BLaER1 (cell line): ENCODE data around the gene USP40.

Experiments
- H3K27ac ChIP-seq: shearing (Covaris generic); formaldehyde crosslinking; 2 replicates; pipeline ENCODE4 v1.8.1; 2022
- H3K27me3 ChIP-seq: shearing (Covaris generic); formaldehyde crosslinking; 2 replicates; pipeline ENCODE4 v1.8.1; 2022
- H3K36me3 ChIP-seq: shearing (Covaris generic); formaldehyde crosslinking; 2 replicates; pipeline ENCODE4 v1.8.1; 2022
- H3K4me1 ChIP-seq: shearing (Covaris generic); formaldehyde crosslinking; 2 replicates; pipeline ENCODE4 v1.8.1; 2022
- H3K4me2 ChIP-seq: shearing (Covaris generic); formaldehyde crosslinking; 2 replicates; pipeline ENCODE4 v1.8.1; 2022
- H3K4me3 ChIP-seq: shearing (Covaris generic); formaldehyde crosslinking; 2 replicates; pipeline ENCODE4 v1.8.1; 2022
- H3K9ac ChIP-seq: shearing (Covaris generic); formaldehyde crosslinking; 2 replicates; pipeline ENCODE4 v1.8.1; 2022
- H3K9me3 ChIP-seq: shearing (Covaris generic); formaldehyde crosslinking; 2 replicates; pipeline ENCODE4 v1.8.1; 2022
- H4K20me1 ChIP-seq: shearing (Covaris generic); formaldehyde crosslinking; 2 replicates; pipeline ENCODE4 v1.8.1; 2022
- Cebpa-rat ChIP-seq: shearing (Covaris generic); IDR thresholded peaks from 2 replicates; pipeline ENCODE4 v1.8.1; 2022

USP40 gene

DNA sequence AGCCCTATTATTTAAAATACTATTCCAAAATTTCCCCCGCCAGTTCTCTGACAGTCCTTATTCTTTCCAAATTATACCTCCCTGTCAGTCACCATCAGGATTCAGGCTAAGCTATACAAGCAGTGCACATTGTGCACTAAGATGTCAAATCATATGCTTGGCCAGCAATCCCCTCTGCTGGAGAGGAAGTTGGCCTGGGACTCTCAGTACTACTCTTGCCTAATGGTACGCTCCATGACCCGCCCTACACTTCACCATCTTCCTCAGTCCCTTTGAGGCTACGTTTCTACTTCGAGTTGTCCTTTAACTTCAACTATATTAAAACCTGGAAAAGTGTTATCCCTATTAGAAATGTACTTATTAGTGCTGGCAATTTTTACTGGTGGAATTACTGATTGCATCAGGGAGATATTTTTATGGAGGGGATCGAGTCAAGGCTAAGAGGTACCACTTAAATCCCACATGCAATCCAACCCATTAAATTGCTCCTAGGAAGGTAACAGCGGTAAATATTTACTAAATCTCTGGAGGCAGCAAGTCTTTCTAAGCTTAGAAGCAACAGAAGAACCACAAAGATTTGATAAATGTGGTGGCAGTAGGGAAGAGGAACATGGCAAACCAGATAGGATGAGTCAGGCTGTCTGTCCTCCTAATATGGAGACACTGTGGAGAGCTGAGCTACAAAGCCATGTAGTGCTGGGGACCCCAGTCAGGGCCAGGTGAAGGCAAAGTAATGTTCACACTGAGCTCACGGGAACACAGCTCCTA lies 2.7 kb downstream of the USP40 start:
- no peak for TF ChIP-seq Cebpa-rat
- Histone ChIP-seq H3K27ac (no peak overlapping the region), H4K20me1 (no peaks in the 10 kb centered on the region), H3K9ac (no peak overlapping the region), H3K4me3 (no peak overlapping the region), H3K9me3 (no peaks in the 10 kb centered on the region), H3K4me2 (no peak overlapping the region), H3K4me1 (peaks cover 8% of the 10 kb centered on the region), H3K36me3 (peaks cover 5% of the 10 kb centered on the region), H3K27me3 (no peaks in the 10 kb centered on the region)

DNA sequence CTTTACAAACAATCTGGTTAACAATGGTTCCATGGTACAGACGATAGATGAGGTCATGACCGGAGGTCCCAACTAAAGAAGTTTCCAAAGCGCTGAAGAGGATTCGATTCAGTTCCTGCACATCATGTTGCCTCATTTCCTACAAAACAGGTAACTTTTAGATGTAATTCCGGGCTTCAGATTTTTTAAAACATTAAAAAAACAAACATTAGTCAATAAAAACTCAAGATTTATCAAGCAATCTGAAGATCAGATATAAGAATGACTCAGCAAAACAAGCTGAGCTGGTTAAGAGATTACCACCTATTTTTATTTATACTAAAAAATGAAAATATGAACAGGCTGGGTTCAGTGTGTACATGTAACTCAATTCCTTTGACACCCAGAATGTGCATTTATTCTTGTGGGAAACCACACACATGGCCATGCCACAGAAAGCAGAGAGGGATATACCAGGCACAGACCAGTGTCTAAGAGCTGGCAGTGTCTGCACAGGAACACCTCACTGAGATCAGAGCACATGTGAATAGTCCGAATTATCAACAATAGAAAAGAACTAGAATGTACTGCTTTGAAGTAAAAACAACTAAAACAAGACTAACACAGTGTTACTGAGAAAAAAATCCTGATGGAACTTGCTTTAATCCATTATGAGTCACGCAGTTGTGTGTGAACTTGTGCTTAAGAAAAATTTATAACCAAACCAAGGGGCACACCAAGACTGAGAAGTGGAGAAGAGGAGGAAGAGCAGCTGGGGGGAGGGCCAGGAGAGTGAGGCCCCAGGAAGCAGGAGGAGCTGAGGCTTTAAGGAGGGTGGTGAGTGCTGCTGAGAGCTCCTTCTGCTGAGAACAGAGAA lies 9.5 kb downstream of the USP40 start:
- TF ChIP-seq Cebpa-rat: no peak
- no peaks in the 10 kb centered on the region for H3K9me3 ChIP-seq
- peaks cover 7% of the 10 kb centered on the region for H3K4me1 ChIP-seq
- H3K36me3 ChIP-seq: peaks cover 12% of the 10 kb centered on the region
- no peaks in the 10 kb centered on the region for H3K27me3 ChIP-seq
- no peak overlapping the region for H3K27ac ChIP-seq
- H4K20me1 ChIP-seq: no peaks in the 10 kb centered on the region
- H3K4me2 ChIP-seq: peak overlapping the region; percentile 24; the same call in 1 of the 2 replicates
- H3K9ac ChIP-seq: no peak overlapping the region; the same call in 1 of the 2 replicates
- H3K4me3 ChIP-seq: no peak overlapping the region

DNA sequence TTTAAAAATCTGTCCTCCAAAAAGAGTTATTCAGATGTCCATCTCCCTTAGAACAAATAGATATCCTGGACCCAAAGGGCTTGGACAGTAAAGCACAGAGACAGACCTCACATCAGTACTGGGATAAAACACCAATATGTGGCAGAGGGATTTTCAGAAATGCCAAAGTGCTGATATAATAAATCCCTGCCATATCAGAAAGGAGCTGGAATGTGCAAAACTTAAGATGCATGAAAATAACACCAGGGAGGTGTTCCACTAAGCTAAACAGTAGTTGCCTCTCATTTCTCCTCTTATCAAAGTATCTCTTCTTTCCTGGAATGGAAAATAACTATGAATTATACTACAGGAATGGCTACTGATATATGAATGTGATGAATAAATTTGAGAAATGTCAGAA lies 13.2 kb downstream of the USP40 start:
- TF ChIP-seq Cebpa-rat: no peak
- no peaks in the 10 kb centered on the region for H3K27me3 ChIP-seq
- no peaks in the 10 kb centered on the region for H3K9me3 ChIP-seq
- no peak overlapping the region for H3K27ac ChIP-seq
- peaks cover 7% of the 10 kb centered on the region for H3K4me1 ChIP-seq
- H3K4me3 ChIP-seq: no peak overlapping the region
- peaks cover 5% of the 10 kb centered on the region for H3K36me3 ChIP-seq
- no peak overlapping the region for H3K9ac ChIP-seq
- H4K20me1 ChIP-seq: no peaks in the 10 kb centered on the region
- H3K4me2 ChIP-seq: no peak overlapping the region

DNA sequence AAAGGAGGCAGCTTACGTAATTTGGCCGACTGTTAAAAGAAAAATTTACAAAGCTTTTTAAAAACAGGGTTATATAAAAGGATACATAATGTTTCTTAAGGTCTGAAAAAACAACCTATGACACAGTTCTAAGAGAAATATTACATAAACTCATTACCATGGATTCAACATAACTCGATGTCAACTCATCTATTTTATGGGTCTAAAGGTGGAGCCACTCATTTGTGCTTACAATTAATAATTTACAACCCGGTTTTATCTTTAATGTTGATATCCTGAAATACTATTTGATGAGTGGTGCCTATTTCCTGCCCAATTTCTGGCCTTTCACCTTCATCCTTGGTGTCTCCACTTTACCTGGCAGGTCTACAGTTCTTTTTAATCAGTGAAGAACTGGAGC lies 15.1 kb downstream of the USP40 start:
- Histone ChIP-seq H3K4me3 (no peak overlapping the region), H3K9me3 (no peaks in the 10 kb centered on the region), H3K9ac (no peak overlapping the region), H3K4me2 (no peak overlapping the region), H3K27me3 (no peaks in the 10 kb centered on the region), H3K4me1 (no peaks in the 10 kb centered on the region), H3K27ac (no peak overlapping the region), H3K36me3 (peaks cover 3% of the 10 kb centered on the region; the same call in 1 of the 2 replicates), H4K20me1 (no peaks in the 10 kb centered on the region)
- TF ChIP-seq Cebpa-rat: no peak

DNA sequence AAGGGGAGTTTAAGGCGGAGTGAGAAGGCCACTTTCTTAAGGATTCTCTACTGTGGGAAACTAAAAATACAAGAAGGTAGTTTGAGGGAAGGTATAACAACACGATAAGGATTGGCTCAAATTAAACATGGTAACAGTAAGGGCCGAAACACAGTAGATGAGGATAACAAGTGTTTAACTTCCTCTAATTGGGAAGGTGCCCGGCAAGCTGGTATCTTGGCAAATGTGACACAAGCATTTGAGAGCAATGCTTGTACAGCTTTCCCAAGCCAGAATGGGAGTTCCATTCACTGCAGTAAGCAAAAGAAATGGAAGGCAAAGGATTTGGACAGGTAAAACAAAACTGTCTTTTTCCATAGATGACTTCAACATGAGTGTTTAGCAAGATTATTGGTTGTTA lies 19.8 kb downstream of the USP40 start:
- Histone ChIP-seq H4K20me1 (no peaks in the 10 kb centered on the region), H3K27ac (no peak overlapping the region), H3K4me3 (no peak overlapping the region), H3K36me3 (peaks cover 8% of the 10 kb centered on the region; the same call in 1 of the 2 replicates), H3K9ac (no peak overlapping the region), H3K27me3 (no peaks in the 10 kb centered on the region), H3K9me3 (no peaks in the 10 kb centered on the region), H3K4me1 (peaks cover 12% of the 10 kb centered on the region), H3K4me2 (no peak overlapping the region)
- TF ChIP-seq Cebpa-rat: no peak

DNA sequence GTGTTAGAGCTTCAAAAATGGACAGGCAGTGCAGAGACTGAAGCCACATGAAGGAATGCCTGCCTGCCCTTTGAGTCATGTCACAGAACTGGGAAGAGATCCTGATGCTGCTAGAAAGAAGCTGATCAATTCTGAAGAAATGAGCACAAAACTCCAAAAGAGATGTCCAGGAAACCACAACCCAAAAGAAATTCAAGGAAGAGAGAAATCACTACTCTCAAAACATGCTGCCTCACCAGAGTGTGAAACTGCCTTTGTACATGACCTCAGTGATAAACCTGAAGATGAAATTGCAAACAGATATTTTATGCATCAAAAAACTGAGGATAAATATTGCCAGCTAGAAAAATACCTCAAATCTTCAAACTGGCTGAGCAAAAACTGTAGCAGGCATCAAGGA lies 20.5 kb downstream of the USP40 start:
- no peaks in the 10 kb centered on the region for H4K20me1 ChIP-seq
- no peaks in the 10 kb centered on the region for H3K27me3 ChIP-seq
- peaks cover 12% of the 10 kb centered on the region for H3K4me1 ChIP-seq
- H3K9ac ChIP-seq: no peak overlapping the region
- H3K36me3 ChIP-seq: peaks cover 6% of the 10 kb centered on the region; the same call in 1 of the 2 replicates
- TF ChIP-seq Cebpa-rat: no peak
- H3K4me2 ChIP-seq: no peak overlapping the region
- no peak overlapping the region for H3K4me3 ChIP-seq
- no peaks in the 10 kb centered on the region for H3K9me3 ChIP-seq
- no peak overlapping the region for H3K27ac ChIP-seq

DNA sequence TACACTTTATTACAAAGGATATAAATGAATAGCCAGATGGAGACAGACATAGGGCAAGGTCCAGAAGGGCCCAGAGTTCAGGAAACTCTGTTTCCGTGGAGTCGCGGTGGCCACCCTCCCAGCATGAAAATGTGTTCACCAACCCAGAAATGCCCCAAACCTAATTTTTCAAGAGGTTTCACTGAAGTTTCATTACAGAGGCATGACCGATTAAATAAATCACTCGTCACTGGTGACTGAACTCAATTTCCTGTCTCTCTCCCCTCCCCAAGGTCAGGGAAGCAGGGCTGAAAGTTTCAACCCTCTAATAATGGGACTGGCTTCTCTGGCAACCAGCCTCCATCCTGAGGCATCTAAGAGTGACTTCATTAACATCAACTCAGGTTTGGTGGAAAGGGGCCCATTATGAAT lies 22.4 kb downstream of the USP40 start:
- Histone ChIP-seq H3K36me3 (peaks cover 6% of the 10 kb centered on the region; the same call in 1 of the 2 replicates), H3K27ac (no peak overlapping the region), H3K9me3 (no peaks in the 10 kb centered on the region), H4K20me1 (no peaks in the 10 kb centered on the region), H3K4me3 (no peak overlapping the region), H3K9ac (no peak overlapping the region), H3K4me2 (peak overlapping the region; percentile 63), H3K27me3 (no peaks in the 10 kb centered on the region), H3K4me1 (peaks cover 12% of the 10 kb centered on the region)
- no peak for TF ChIP-seq Cebpa-rat

DNA sequence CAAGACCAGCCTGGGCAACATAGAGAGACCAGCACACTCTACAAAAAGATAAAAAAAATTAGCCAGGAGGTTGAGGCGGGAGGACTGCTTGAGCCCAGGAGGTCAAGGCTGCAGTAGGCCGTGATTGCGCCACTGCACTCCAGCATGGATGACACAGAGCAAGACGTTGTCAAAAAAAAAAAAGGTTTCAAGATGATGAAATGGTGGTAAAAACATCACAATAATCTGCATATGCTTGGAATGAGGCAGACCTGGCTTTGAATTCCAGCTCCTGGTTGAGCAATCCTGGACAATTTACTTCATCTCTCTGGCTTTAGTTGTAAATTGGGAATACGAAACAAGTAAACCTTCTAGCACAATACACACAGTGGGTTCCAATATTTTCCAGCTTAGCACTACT lies 24.1 kb downstream of the USP40 start:
- TF ChIP-seq Cebpa-rat: no peak
- Histone ChIP-seq H3K9me3 (no peaks in the 10 kb centered on the region), H3K4me2 (no peak overlapping the region), H3K4me1 (peaks cover 12% of the 10 kb centered on the region), H3K27me3 (no peaks in the 10 kb centered on the region), H3K36me3 (peaks cover 6% of the 10 kb centered on the region; the same call in 1 of the 2 replicates), H3K9ac (no peak overlapping the region), H4K20me1 (no peaks in the 10 kb centered on the region), H3K4me3 (no peak overlapping the region), H3K27ac (no peak overlapping the region)

DNA sequence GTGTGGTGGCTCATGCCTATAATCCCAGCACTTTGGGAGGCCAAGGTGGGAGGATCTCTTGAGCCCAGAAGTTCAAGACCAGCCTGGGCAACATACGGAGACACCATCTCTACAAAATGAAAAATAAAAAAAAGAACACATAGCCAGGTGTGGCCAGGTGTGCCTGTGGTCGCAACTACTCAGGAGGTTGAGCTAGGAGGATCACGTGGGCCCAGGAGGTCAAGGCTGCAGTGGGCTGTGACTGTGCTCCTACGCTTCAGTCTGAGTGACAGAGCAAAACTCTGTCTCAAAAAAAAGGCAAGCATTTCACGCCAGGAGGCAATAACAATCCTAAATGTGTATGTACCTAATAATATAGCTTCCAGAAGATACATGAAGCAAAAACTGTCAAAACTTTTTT lies 27.8 kb downstream of the USP40 start:
- H3K36me3 ChIP-seq: no peaks in the 10 kb centered on the region
- H4K20me1 ChIP-seq: no peaks in the 10 kb centered on the region
- H3K27ac ChIP-seq: no peak overlapping the region
- H3K9me3 ChIP-seq: no peaks in the 10 kb centered on the region
- TF ChIP-seq Cebpa-rat: no peak
- peaks cover 4% of the 10 kb centered on the region for H3K4me1 ChIP-seq
- H3K27me3 ChIP-seq: no peaks in the 10 kb centered on the region
- no peak overlapping the region for H3K4me2 ChIP-seq
- no peak overlapping the region for H3K4me3 ChIP-seq
- no peak overlapping the region for H3K9ac ChIP-seq

DNA sequence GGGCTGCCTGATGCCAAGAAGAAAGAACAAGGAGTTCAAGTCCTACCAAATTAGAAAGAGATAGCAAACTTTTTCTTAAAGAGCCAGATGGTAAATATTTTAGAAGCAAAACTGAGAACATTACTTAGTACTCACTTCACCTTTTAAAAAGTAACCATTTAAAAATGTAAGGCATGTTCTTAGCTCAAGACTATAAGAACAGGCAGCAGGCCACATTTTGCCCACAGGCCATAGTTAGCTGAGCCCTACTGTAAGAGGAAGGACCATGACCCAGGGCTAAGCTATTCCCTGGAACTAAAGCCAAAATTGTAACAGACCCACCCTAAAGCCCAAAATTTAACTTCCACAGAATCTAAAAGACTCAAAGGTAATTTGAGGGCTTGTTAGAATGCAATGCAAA lies 31.3 kb downstream of the USP40 start:
- no peaks in the 10 kb centered on the region for H3K27me3 ChIP-seq
- H3K4me1 ChIP-seq: no peaks in the 10 kb centered on the region
- H3K4me2 ChIP-seq: no peak overlapping the region
- no peak overlapping the region for H3K27ac ChIP-seq
- H3K9me3 ChIP-seq: no peaks in the 10 kb centered on the region
- TF ChIP-seq Cebpa-rat: no peak
- no peaks in the 10 kb centered on the region for H4K20me1 ChIP-seq
- H3K4me3 ChIP-seq: no peak overlapping the region
- no peak overlapping the region for H3K9ac ChIP-seq
- peaks cover 12% of the 10 kb centered on the region for H3K36me3 ChIP-seq
